DMS 273 treated with DMSO at 0.1 percent for 48 hours (cell line): ENCODE measurements around the gene PLBD2.

Source experiments
- DNase-seq: peaks from one replicate; lab custom pipeline; 2025; lab: John Stamatoyannopoulos, UW

The PLBD2 gene

GRCh38 chr12:113395119-113395518 is 36.7 kb downstream of the PLBD2 start:
- DNase-seq, result no peak

GRCh38 chr12:113396200-113396599 is 37.8 kb downstream of the PLBD2 start:
- DNase-seq, result no peak

DNA sequence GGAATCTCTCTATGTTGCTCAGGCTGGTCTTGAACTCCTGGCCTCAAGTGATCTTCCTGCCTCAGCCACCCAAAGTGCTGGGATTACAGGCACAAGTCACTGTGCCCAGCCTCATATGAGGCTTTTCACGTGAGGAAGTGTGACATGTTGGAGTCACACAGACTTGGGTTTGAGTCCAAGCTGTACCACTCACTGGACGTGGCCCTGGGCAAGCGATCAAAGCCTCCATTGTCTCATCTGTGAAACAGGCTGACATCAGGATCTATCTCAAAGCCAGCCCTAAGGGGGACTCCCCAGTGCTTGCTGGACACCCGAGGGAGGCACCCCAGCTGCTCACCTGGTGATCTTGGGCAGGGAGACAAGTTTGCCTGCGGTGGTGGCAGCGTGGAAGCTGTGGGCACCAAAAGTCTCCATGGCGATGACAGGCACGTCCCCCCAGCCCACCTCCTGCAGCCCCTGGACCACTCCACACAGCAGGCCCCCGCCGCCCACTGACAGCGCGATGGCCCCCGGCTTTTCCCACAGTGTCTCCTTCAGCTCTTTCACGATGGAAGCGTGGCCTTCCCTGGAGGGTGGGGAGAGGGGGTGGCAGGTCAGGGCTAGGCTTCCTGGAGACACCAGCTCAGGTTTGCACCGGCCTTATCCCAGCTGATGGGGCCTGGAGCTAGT is 38.6 kb downstream of the PLBD2 start:
- DNase-seq, result no peak

GRCh38 chr12:113397497-113398197 is 39.3 kb downstream of the PLBD2 start:
- no peak for DNase-seq

DNA sequence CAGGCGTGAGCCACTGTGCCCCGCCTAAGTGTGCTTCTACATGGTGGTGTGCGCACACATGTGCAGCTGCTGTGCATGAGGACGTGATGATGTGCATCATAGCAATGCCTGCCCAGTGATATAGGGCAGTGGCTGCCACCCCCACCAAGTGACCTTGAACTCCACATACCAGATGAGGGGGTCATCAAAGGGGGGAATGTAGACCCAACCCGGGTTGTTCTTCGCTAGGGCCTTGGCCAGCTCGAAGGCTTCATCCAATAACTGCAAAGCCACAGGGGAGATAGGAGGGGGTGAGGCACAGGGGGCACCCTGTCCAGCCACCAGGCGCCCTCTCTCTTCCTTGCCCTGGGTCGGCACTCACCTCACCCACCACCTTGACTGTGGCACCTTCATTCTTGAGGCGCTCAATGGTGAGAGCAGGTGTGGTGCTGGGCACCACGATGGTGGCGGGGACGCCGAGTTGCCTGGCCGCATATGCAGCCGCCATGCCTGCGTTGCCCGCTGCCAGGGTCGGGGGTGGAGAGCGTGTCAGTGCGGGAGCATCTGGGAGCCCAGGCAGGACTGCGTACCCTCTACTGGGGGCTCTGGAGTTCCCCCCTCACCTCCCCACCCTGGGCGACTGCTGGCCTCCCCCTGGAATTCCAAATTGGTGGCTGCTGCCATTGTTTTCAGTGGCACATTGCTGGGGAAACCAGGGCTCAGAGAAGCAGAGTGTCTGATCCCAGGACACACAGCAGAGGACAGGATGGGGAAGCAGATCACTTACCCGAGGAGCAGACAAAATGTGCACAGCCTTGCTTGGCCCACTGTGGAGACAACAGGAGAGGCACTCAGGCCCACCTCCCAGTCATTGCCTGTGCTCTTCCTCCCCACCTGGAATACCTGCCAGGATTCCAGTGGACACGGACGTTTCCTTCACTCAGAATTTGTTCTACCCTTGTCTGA is 40.2 kb downstream of the PLBD2 start:
- DNase-seq, result no peak

- DNase-seq, result no peak
Observed at GRCh38 chr12:113399490-113399889, 41.1 kb downstream of the PLBD2 start.

DNA sequence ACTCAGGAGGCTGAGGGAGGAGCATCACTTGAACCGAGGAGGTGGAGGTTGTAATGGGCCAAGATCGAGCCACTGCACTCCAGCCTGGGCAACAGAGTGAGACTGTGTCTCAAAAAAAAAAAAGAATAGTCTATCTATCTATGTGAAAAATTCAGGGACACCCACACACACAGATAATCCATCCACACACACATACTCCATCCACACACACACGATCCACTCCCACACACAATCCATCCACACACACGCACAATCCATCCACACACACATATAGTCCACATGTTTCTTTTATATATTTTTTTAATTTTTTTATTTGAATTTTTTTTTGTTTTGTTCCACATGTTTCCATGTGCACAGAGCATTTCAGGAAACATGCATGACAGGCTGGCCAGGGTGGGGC is 42.0 kb downstream of the PLBD2 start:
- DNase-seq, result no peak

GRCh38 chr12:113401066-113402000 is 42.9 kb downstream of the PLBD2 start:
- no peak for DNase-seq

DNA sequence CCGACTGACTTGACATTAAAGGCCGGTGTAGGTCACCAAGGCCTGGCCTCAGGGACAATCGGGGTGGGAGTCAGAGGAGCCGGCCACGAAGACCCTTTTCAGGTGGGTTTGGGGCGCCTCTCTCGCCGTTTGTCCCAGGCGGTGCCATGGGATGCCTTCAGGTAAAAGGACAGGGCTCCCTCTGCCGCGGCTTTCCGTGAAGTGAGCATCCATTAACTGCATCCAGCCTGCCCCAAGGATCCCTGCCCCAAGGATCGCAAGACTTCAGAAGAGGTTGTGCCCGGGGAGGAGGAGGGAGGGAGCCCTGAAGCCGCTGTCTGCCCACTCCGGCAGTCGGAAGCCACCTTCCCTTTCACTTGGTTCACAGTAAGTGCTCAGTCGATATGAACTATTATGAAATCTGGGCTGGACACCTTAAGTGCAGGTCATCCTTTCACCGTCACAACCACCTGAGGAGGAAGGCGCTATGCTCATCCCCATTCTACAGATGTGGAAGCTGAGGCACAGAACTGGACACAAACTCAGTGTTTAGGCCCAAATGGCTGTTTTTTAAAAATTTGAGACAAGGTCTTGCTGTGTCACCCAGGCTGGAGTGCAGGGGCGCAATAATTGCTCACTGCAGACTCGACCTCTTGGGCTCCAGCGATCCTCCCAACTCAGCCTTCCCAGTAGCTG is 44.3 kb downstream of the PLBD2 start:
- DNase-seq, result no peak

DNA sequence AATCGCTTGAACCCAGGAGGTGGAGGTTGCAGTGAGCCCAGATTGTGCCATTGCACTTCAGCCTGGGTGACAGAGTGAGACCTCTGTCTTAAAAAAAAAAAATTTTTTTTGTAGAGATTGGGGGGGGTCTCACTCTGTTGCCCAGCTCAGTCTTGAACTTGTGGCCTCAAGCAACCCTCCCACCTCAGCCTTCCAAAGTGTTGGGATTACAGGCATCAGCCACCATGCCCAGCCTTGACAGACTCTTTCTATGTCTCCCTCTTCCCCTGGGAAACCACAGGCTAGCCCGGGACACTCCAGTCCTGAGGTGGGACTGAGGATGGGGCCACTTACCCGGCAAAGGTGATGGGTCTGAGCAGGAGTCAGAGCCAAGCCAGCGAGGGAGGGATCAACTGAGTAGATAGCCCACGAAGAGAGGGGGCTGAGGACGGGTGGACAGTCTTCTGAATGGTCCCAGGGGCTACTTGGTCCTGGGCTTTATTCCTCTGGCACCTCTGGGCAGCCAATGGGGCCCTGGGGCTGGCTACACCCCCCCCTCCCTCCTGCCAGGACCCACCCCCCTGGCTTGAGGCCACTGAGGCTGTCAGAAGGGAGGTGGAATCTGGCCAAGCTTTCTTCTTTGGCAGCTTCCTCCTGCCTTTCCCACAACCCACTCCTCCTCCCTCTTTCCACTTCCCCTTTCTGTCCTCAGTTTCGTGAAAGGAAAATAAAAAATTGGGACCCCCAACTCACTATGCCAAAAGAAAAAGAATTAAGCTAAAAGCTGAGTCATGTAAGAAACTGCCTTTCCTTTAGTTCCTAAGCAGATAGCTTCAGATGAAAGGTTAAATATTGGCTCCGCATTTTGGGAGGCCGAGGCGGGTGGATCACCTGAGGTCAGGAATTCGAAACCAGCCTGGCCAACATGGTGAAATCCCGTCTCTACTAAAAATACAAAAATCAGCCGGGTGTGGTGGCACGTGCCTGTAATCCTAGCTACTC is 45.3 kb downstream of the PLBD2 start, which contains the start of gene SDS:
TSS of gene SDS (minus strand) at position 453 of the 981 bp plus-strand sequence. CDS start 4,179 bp downstream, outside the sequence.
- no peak for DNase-seq

GRCh38 chr12:113405694-113406093 is 47.3 kb downstream of the PLBD2 start:
- no peak for DNase-seq

DNA sequence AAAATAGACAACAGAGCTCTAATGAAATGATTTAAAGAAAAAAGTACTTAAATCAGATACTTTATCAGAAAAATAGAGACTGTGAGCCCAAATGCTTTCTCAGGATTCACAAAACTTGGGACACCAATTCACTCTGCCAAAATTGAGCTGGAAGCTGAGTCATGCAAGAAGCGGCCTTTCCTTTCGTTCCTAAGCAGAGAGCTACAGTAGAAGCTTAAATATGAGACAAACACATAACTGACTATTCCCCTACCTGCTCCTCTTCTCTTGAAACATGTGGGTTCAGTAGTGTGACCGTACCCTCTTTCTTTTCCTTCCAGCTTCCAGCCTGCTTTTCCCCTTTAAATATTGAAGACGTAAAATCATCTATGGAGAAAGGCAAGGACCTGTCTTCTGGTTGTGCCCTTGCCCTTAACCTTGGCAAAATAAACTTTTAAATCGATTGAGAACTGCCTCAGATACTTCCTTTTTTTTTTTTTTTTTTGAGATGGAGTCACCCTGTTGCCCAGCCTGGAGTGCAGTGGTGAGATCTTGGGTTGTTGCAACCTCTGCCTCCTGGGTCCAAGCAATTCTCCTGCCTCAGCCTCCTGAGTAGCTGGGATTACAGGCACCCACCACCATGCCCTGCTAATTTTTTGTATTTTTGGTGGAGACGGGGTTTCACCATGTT is 49.7 kb downstream of the PLBD2 start:
- DNase-seq, result no peak

GRCh38 chr12:113408756-113409298 is 50.4 kb downstream of the PLBD2 start:
- no peak for DNase-seq

DNA sequence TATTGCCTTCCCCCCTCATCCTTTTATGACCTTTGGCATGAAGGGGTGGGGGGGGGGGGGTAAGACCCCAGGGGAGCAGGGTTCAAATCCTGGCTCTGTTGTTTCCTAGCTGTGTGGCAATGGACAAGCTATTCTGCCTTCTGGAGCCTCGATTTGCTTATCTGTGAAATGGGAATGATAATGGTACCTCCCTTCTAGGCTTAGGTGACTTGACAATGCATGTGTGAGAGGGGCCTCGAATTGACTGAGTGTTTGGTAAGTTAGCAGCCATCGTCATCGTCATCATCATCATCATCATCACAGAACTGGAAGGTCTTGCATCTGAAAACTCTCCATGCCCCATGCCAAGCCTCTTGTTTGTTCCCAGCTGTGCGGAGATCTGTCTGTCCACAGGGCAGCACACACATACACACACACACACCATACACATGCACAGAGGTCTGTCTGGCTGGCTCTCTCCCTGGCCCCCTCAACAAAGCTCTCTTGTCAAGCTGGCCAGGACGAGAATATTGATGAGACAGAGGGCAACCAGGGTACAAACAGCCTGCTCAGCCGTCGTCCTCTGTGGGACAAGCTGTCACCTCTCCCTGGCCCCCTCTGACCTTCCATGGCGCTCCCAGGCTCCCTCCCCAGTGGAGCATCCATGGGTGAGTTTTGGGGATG is 51.2 kb downstream of the PLBD2 start:
- DNase-seq, result no peak

DNA sequence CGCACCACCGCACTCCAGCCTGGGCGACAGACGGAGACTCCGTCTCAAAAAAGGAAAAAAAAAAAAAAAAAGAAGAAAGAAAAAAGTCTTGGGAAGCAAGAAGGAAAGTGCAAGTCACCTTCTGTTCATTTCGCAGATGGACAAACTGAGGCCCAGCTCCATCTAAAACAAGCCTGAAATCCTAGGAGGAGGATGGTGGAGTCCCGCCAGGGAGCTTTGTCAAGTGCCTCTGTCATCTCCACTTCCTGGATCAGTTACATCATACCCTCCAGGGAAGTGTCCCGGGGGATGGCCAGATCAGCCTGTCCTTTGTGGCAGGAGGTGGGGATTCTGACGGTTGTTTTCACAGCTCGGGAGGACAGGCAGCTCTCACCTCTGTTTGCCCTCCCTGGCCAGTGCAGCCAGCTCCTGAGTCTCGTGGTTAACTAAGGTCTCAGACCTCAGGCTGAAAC is 55.1 kb downstream of the PLBD2 start:
- DNase-seq, result no peak

- no peak for DNase-seq
Observed at GRCh38 chr12:113414519-113415038, 56.2 kb downstream of the PLBD2 start.

GRCh38 chr12:113416091-113416754 is 57.8 kb downstream of the PLBD2 start:
- DNase-seq, result no peak
